Mesenchymal stem cell (in vitro differentiated cells and primary cell): ENCODE data around the gene PWP1.
A peak's percentile ranks its signal among the peaks of the same experiment; 100 is the strongest.

ENCODE experiments used
- DNase-seq: peaks from one replicate; pipeline ENCODE4 v3.0.0-alpha.2; 2013
- H2AFZ ChIP-seq: one replicate; pipeline ENCODE4 v1.6.1; 2013; ENCODE audit warnings: low read depth, mild to moderate bottlenecking, control low read depth, inconsistent platforms, low read length, moderate library complexity
- H2AK5ac ChIP-seq: 2 replicates; pipeline ENCODE4 v1.6.1; 2013; ENCODE audit warnings: low read length, moderate library complexity, mild to moderate bottlenecking, inconsistent platforms; ENCODE audit not compliant: severe bottlenecking
- H2BK120ac ChIP-seq: one replicate; pipeline ENCODE4 v1.6.1; 2013; ENCODE audit warnings: low read depth, mild to moderate bottlenecking, inconsistent platforms, low read length, moderate library complexity
- H2BK12ac ChIP-seq, 2 experiments: one replicate each; pipeline ENCODE4 v1.6.1; 2013; ENCODE audit warnings: inconsistent platforms in 2 of 2, low read length in 2 of 2, mild to moderate bottlenecking in 2 of 2, moderate library complexity in 2 of 2, control low read depth in 1 of 2
- H2BK15ac ChIP-seq: one replicate; pipeline ENCODE4 v1.6.1; 2013; ENCODE audit warnings: mild to moderate bottlenecking, low read depth, inconsistent platforms; ENCODE audit not compliant: poor library complexity, severe bottlenecking
- H2BK5ac ChIP-seq: 2 replicates; pipeline ENCODE4 v1.6.1; 2013; ENCODE audit warnings: low read depth, mild to moderate bottlenecking, low read length, control low read depth, inconsistent platforms; ENCODE audit not compliant: poor library complexity, severe bottlenecking
- H3K14ac ChIP-seq, 2 experiments: one replicate each; pipeline ENCODE4 v1.6.1; 2013; ENCODE audit warnings: inconsistent platforms in 2 of 2, low read length in 2 of 2, control low read depth in 1 of 2, mild to moderate bottlenecking in 1 of 2, moderate library complexity in 1 of 2
- H3K18ac ChIP-seq, 2 experiments: one replicate each; pipeline ENCODE4 v1.6.1; 2013; ENCODE audit warnings: inconsistent platforms in 2 of 2, low read length in 2 of 2, control low read depth in 1 of 2, low read depth in 1 of 2, mild to moderate bottlenecking in 1 of 2
- H3K23ac ChIP-seq, 2 experiments: one replicate each; pipeline ENCODE4 v1.6.1; 2013; ENCODE audit warnings: inconsistent platforms in 2 of 2, low read length in 2 of 2, mild to moderate bottlenecking in 2 of 2, moderate library complexity in 2 of 2, control low read depth in 1 of 2
- H3K27ac ChIP-seq: 2 replicates; pipeline ENCODE4 v1.5.1; 2013; ENCODE audit warnings: mild to moderate bottlenecking, moderate library complexity, low read length, control low read depth, inconsistent platforms; ENCODE audit not compliant: poor library complexity, severe bottlenecking
- H3K27me3 ChIP-seq, 2 experiments: 2 replicates each; pipeline versions ENCODE4 v1.6.1 to v1.7.0; 2013; ENCODE audit warnings: low read length in 2 of 2, mild to moderate bottlenecking in 2 of 2, moderate library complexity in 2 of 2, control low read depth in 1 of 2, inconsistent platforms in 1 of 2; ENCODE audit not compliant: control insufficient read depth in 1 of 2, insufficient read depth in 1 of 2
- H3K36me3 ChIP-seq, 2 experiments: 2 replicates each; pipeline versions ENCODE4 v1.6.1 to v1.7.0; 2013; ENCODE audit warnings: low read length in 2 of 2, control low read depth in 1 of 2, inconsistent platforms in 1 of 2, low read depth in 1 of 2, mild to moderate bottlenecking in 1 of 2; ENCODE audit not compliant: insufficient read depth in 2 of 2, control insufficient read depth in 1 of 2
- H3K4ac ChIP-seq, 2 experiments: one replicate each; pipeline ENCODE4 v1.6.1; 2013; ENCODE audit warnings: inconsistent platforms in 2 of 2, low read length in 2 of 2, mild to moderate bottlenecking in 2 of 2, moderate library complexity in 2 of 2, control low read depth in 1 of 2, low read depth in 1 of 2
- H3K4me1 ChIP-seq: 2 replicates; pipeline ENCODE4 v1.6.1; 2013; ENCODE audit warnings: low read depth, low read length, control low read depth; ENCODE audit not compliant: control insufficient read depth, insufficient read depth
- H3K4me2 ChIP-seq: 2 replicates; pipeline ENCODE4 v1.6.1; 2013; ENCODE audit warnings: low read length, mild to moderate bottlenecking, inconsistent platforms; ENCODE audit not compliant: poor library complexity, severe bottlenecking
- H3K4me3 ChIP-seq, 2 experiments: 2 replicates each; pipeline versions ENCODE4 v1.5.1 to v1.7.0; 2013; ENCODE audit warnings: low read length in 2 of 2, mild to moderate bottlenecking in 2 of 2, control low read depth in 1 of 2, low read depth in 1 of 2; ENCODE audit not compliant: insufficient read depth in 1 of 2
- H3K79me1 ChIP-seq: replicated peaks from 2 replicates; pipeline ENCODE4 v1.6.1; 2013; ENCODE audit warnings: mild to moderate bottlenecking, control low read depth, low read length, inconsistent platforms; ENCODE audit not compliant: poor library complexity, severe bottlenecking
- H3K9ac ChIP-seq: 2 replicates; pipeline ENCODE4 v1.7.0; 2013; ENCODE audit warnings: mild to moderate bottlenecking, low read length, moderate library complexity
- H3K9me3 ChIP-seq: 2 replicates; pipeline ENCODE4 v1.7.0; 2013; ENCODE audit warnings: mild to moderate bottlenecking, low read length; ENCODE audit not compliant: control insufficient read depth
- H4K8ac ChIP-seq: one replicate; pipeline ENCODE4 v1.6.1; 2013; ENCODE audit warnings: inconsistent platforms, mild to moderate bottlenecking, low read length, moderate library complexity
- H4K91ac ChIP-seq: one replicate; pipeline ENCODE4 v1.6.1; 2013; ENCODE audit warnings: mild to moderate bottlenecking, low read length, inconsistent platforms
- WGBS: methylation state at CpG from one replicate; pipeline ENCODE4 v1.1.7; 2013; ENCODE audit warnings: mixed read lengths; 5-methylcytosine and 5-hydroxymethylcytosine counted together

PWP1 gene

GRCh38 chr12:107667464-107667863 is 18.1 kb upstream of the PWP1 start:
- H4K91ac ChIP-seq, result no peak overlapping the region
- H3K4me3 ChIP-seq, result no peak overlapping the region
- H3K9ac ChIP-seq, result no peak overlapping the region
- no peak overlapping the region for H2BK12ac ChIP-seq
- H3K18ac ChIP-seq, result no peak overlapping the region
- H3K23ac ChIP-seq, result no peak overlapping the region
- no peak overlapping the region for H3K4me2 ChIP-seq
- no peaks in the 10 kb centered on the region for H3K79me1 ChIP-seq
- H3K27me3 ChIP-seq, result peaks cover 19 to 78% of the 10 kb centered on the region in 2 experiments
- H3K36me3 ChIP-seq, result no peaks in the 10 kb centered on the region
- H4K8ac ChIP-seq, result no peak overlapping the region
- no peak overlapping the region for H3K4ac ChIP-seq
- no peak overlapping the region for H3K14ac ChIP-seq
- H2AFZ ChIP-seq, result no peak overlapping the region
- no peak overlapping the region for H3K27ac ChIP-seq
- no peak overlapping the region for H2BK15ac ChIP-seq
- no peak for DNase-seq
- H3K9me3 ChIP-seq, result no peaks in the 10 kb centered on the region
- no peak overlapping the region for H2BK120ac ChIP-seq
- 81% methylated on average over 3 of the region's 4 CpGs for WGBS
- no peak overlapping the region for H2AK5ac ChIP-seq
- no peak overlapping the region for H2BK5ac ChIP-seq
- H3K4me1 ChIP-seq, result no peaks in the 10 kb centered on the region

GRCh38 chr12:107668320-107669098 is 17.1 kb upstream of the PWP1 start:
- H4K8ac ChIP-seq, result no peak overlapping the region

GRCh38 chr12:107669946-107670345 is 15.7 kb upstream of the PWP1 start:
- Histone ChIP-seq H3K79me1 (no peaks in the 10 kb centered on the region), H3K4me2 (no peak overlapping the region), H3K9me3 (no peaks in the 10 kb centered on the region), H3K4ac (no peak overlapping the region), H2BK5ac (no peak overlapping the region), H3K14ac (no peak overlapping the region), H3K9ac (no peak overlapping the region), H3K23ac (no peak overlapping the region), H3K4me3 (no peak overlapping the region), H2BK120ac (no peak overlapping the region), H3K27ac (no peak overlapping the region), H2BK15ac (no peak overlapping the region), H4K8ac (no peak overlapping the region), H4K91ac (no peak overlapping the region), H3K36me3 (no peaks in the 10 kb centered on the region), H2BK12ac (no peak overlapping the region), H2AK5ac (no peak overlapping the region), H3K27me3 (peaks cover 29 to 75% of the 10 kb centered on the region in 2 experiments), H2AFZ (no peak overlapping the region), H3K4me1 (no peaks in the 10 kb centered on the region), H3K18ac (no peak overlapping the region)
- DNase-seq, result no peak
- 88% methylated on average over 7 of the region's 8 CpGs for WGBS

More at GRCh38 chr12:107668320-107669098, 17.1 kb upstream of the PWP1 start:
- no peak overlapping the region for H3K4ac ChIP-seq
- H4K91ac ChIP-seq, result no peak overlapping the region
- H3K23ac ChIP-seq, result no peak overlapping the region
- H2BK15ac ChIP-seq, result no peak overlapping the region
- H3K9ac ChIP-seq, result no peak overlapping the region
- no peak overlapping the region for H2AFZ ChIP-seq
- no peak for DNase-seq
- no peaks in the 10 kb centered on the region for H3K9me3 ChIP-seq
- no peak overlapping the region for H3K18ac ChIP-seq
- H3K27me3 ChIP-seq, result peaks cover 26 to 77% of the 10 kb centered on the region in 2 experiments
- H2BK120ac ChIP-seq, result no peak overlapping the region
- no peak overlapping the region for H2BK12ac ChIP-seq
- H3K27ac ChIP-seq, result no peak overlapping the region
- no peaks in the 10 kb centered on the region for H3K79me1 ChIP-seq
- 75% methylated on average over 6 of the region's 9 CpGs for WGBS
- H3K36me3 ChIP-seq, result no peaks in the 10 kb centered on the region
- no peak overlapping the region for H3K14ac ChIP-seq
- no peaks in the 10 kb centered on the region for H3K4me1 ChIP-seq
- no peak overlapping the region for H3K4me2 ChIP-seq
- H3K4me3 ChIP-seq, result no peak overlapping the region
- no peak overlapping the region for H2AK5ac ChIP-seq
- H2BK5ac ChIP-seq, result no peak overlapping the region

- Histone ChIP-seq H2BK5ac (no peak overlapping the region), H3K27me3 (peaks cover 29 to 73% of the 10 kb centered on the region in 2 experiments), H3K79me1 (no peaks in the 10 kb centered on the region), H2BK15ac (no peak overlapping the region), H3K4me1 (no peaks in the 10 kb centered on the region), H3K23ac (no peak overlapping the region), H3K9ac (no peak overlapping the region), H3K4me3 (no peak overlapping the region), H3K4me2 (no peak overlapping the region), H3K27ac (no peak overlapping the region), H3K4ac (no peak overlapping the region), H2BK120ac (no peak overlapping the region), H3K18ac (no peak overlapping the region), H2AFZ (no peak overlapping the region), H3K36me3 (no peaks in the 10 kb centered on the region), H2AK5ac (no peak overlapping the region), H3K9me3 (no peaks in the 10 kb centered on the region), H3K14ac (no peak overlapping the region), H4K8ac (no peak overlapping the region), H2BK12ac (no peak overlapping the region), H4K91ac (no peak overlapping the region)
- DNase-seq, result peak; percentile 2
- WGBS, result 51% methylated on average over 10 of the region's 10 CpGs
Measured at GRCh38 chr12:107670999-107671643, 14.5 kb upstream of the PWP1 start.
